HG03575 (cell line): ENCODE results near the gene PLCB4.

ENCODE experiments used
- ATAC-seq: cut with Tn5 transposase; IDR thresholded peaks from one replicate; pipeline ENCODE4 v1.9.1; 2021; ENCODE audit not compliant: unreplicated experiment, insufficient number of reproducible peaks, low FRiP score; ENCODE audit errors: extremely low read depth

Gene PLCB4

DNA sequence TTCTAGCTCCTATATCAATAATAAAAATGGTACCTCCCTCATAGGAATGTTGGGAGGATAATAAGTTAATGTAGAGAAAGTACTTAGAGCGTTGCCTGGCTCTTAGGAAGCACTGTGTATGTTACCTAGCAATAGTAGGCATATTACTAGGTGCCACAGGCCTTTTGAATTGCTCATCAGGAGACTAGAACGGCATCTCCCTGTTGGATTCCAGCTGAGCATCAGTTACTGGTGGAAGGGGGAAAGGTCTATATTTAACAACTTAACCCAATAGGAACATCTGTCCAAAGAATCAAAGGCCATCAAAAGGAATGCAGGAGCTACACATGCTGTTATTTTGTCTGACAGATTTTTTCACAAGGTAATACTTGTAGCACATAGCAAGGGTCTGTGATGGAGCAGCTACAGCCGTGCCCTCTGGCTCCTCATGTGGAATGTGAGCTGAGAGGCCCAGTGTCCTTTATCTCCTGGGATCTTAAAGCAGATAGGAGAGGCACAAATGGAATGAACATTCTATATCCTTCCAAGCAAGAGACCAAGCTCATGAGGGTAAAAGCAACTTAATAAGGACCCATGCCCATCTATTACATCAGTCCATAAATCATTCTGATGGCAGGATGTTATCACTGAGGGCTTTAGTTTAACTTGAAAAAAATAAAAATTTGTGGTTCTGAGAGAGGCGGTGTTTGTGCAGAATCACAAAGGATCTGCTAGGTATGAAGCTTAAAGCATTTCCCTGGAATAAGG, 260.6 kb downstream of the PLCB4 start:
- no peak for ATAC-seq

GRCh38 chr20:9330151-9330550, 261.3 kb downstream of the PLCB4 start:
- no peak for ATAC-seq

- ATAC-seq, result no peak
Observed at GRCh38 chr20:9331707-9332435, 263.0 kb downstream of the PLCB4 start.

DNA sequence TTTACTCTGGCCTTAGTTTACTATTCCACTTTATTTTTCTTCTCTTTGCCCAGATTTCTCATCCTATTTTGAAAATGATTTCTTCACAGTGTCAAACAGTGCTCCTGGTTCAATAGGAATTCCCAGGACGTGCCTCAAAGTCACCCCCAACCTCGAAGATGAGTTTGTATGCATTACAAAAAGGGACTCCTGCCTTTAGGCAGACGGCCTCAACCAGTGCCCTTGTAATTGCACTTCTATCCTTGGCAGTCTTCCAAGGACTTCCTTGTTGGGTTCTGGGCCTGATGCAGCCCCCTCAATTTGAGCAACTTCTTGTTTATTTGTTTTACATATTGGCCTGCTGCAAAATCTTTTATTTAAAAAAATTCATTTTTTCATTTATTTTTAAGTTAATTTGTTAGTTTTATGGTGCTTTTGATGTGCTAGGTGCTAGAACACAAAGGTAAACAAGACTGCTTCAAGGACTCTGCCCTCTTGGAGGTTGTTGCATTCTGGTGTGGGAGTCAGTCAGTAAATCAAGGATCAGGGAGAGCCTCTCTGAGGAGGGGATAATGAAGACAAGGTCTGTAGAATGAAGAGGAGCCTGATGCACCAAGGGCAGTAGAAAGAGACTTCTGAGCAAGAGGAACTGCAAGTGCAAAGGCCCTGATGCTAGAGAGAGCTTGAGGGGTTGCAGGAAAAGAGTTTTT, 264.0 kb downstream of the PLCB4 start:
- no peak for ATAC-seq

GRCh38 chr20:9334866-9335265, 266.0 kb downstream of the PLCB4 start:
- no peak for ATAC-seq

DNA sequence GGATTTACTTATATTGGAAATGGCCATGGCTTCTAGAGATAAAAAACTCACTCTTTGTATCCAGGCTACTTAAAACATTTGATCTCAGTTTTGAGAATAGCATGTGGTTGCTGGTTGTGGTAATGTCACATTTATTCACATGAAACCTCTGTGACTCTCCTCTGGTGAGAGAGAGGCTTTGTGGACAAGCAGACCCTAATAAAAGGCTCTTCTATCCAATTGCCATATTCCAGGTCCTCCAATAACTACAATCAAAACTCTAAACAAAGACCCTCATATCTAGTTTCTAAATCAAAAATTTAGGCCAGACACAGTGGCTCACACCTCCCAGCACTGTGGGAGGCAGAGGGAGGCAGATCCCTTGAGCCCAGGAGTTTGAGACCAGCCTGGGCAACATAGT, 269.2 kb downstream of the PLCB4 start:
- no peak for ATAC-seq

GRCh38 chr20:9339708-9340107, 270.8 kb downstream of the PLCB4 start:
- ATAC-seq, result no peak

- ATAC-seq, result no peak
Observed at GRCh38 chr20:9342651-9343050, 273.8 kb downstream of the PLCB4 start.

DNA sequence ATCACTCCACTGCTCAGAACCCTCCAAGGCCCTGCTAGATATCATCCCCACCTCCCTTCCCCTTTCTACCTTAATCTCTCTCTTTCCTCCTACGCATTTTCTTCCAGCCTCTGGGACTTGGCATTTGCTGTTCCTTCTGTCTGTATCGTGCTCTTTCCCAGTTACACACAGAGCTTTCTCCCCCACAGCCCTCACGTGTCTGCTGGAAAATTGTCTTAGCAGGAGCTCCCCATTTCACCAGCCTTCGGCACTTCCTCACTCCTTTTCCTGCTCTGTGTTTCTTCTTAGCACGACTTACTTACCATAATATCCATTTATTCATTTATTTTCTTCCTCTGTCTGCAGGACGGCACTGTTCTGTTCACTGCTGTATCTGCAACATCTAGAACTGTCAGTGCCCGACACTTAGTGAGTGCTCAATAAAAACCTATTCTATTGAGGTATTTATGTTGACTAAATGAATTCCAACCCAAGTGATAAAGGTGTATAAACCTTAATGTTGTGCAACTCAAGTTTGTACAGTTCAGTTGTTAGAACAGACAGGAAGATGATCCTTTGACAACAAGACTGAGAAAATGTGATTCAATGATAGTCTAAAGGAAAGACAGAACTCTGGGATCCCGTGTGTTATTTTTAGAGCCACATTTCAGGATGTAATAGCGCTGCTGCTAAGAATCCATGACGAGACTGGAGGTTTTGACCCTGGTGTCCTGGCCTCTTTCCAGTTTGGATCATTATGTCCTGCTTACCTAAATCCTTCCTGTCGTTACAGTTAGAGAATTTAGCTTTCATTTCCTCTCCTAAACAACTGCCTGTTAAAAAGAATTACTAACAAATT, 275.4 kb downstream of the PLCB4 start:
- no peak for ATAC-seq

- no peak for ATAC-seq
Observed at GRCh38 chr20:9348316-9348715, 279.4 kb downstream of the PLCB4 start.

DNA sequence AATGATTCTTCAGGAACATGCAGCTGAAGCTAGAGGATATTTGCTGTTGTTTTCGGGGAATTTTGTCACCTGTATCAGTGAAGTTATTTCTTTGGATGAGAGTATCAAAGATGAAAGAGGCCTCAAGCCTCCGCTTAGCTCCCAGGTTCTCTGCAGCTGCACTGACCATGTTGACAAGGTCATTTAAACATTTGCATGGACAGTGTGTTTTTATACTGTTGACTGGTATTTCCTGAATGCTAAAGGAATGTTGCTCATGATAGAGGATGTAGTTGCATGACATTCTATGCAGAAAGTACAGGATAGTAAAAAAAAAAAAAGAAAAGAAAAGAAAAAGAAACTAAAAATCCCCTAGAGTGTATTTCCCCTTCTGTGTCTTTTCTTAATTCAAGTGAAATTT, 279.9 kb downstream of the PLCB4 start:
- ATAC-seq, result no peak

DNA sequence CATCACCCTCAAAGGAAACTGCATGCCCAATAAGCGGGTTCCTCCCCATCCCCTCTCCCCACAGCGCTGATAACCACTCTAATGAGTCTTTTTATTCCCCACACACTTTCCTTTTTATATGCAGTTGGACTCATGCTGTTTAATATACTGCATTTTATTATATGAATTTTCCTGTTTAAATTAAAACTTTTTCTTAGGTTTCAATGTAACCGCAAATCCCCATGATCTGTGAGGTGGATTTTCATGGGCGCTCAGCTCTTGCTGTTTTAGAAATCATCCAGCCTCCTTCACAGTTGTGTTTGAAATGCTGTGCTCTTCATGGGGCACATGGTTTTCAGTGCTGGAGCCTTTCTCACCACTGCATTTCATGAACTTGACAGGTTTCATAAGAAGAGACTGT, 280.4 kb downstream of the PLCB4 start:
- no peak for ATAC-seq

DNA sequence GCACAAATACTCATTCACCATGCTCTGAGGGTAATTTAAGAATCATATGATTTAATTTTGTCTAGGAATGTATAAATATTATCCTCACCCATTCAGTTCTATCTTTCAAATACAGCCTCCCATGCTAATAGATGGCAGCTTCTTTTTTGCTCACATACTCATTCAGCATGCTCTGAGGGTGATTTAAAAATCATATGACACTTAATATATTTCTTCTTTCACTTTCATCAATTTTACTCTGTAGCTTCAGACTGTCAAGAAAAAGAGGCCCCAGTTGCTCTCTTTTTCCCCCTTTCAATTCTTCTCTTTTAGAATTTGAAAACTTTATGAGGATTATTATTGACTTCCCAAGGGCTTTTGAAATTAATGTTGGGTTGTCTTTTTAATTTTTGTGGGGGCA, 283.9 kb downstream of the PLCB4 start:
- no peak for ATAC-seq

GRCh38 chr20:9353180-9353915, 284.5 kb downstream of the PLCB4 start:
- no peak for ATAC-seq

DNA sequence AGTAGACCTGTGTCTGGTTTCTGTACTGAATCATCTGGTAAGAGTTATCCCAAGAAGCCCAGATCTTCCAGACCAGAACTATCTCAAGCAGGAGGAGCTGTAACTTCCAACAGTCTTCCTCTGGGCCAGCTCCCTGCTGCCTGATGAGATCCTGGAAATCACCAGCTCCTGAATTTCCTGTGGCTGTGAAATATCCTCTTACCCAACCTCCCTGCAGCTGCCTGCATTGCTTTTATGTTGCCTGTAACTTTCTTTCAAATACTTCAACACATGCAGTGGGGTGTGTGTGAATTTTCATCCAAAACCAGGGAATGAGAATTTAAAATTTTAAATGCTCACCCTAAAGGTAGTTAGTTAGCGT, 285.0 kb downstream of the PLCB4 start:
- no peak for ATAC-seq

GRCh38 chr20:9354579-9354978, 285.7 kb downstream of the PLCB4 start:
- ATAC-seq, result no peak

GRCh38 chr20:9358001-9358400, 289.1 kb downstream of the PLCB4 start:
- ATAC-seq, result no peak

GRCh38 chr20:9359561-9360308, 290.8 kb downstream of the PLCB4 start:
- no peak for ATAC-seq
